GM11168 (cell line): Measurements from ENCODE around the gene CPNE4.

Experiments used
- in situ Hi-C: fragments of 300-500 bp; cut with MboI; formaldehyde crosslinking; loops from one replicate; pipeline ENCODE4 v1.12.0; 2022; ENCODE audit warnings: low sequenced_read_pairs; ENCODE audit not compliant: unreplicated experiment

The CPNE4 gene

GRCh38 chr3:132020058-132020457 lies 14.8 kb downstream of the CPNE4 start:
- in situ Hi-C loops = loop anchor here (10.0 to 25.0 kb wide), 2 partner anchors 225 to 983 kb away; partner anchors contain the start of genes ASTE1 and NEK11

GRCh38 chr3:132017137-132017536 lies 17.7 kb downstream of the CPNE4 start:
- in situ Hi-C loops = loop anchor here (25.0 kb wide), 1 partner anchor 980 kb away; the partner anchor contains the start of genes ASTE1 and NEK11

GRCh38 chr3:132016061-132017041 lies 18.5 kb downstream of the CPNE4 start:
- in situ Hi-C loops = loop anchor here (25.0 kb wide), 1 partner anchor 979 kb away; the partner anchor contains the start of genes ASTE1 and NEK11

GRCh38 chr3:132014105-132014504 lies 20.7 kb downstream of the CPNE4 start:
- in situ Hi-C loops = loop anchor here (25.0 kb wide), 1 partner anchor 977 kb away; the partner anchor contains the start of genes ASTE1 and NEK11

GRCh38 chr3:132009241-132009640 lies 25.6 kb downstream of the CPNE4 start:
- in situ Hi-C loops = loop anchor here (25.0 kb wide), 1 partner anchor 972 kb away; the partner anchor contains the start of genes ASTE1 and NEK11

- in situ Hi-C loops = loop anchor here (25.0 kb wide), 1 partner anchor 972 kb away; the partner anchor contains the start of genes ASTE1 and NEK11
These were observed 26.0 kb downstream of the CPNE4 start for GRCh38 chr3:132008837-132009236.

- in situ Hi-C loops = loop anchor here (25.0 kb wide), 1 partner anchor 970 kb away; the partner anchor contains the start of genes ASTE1 and NEK11
These were observed 27.2 kb downstream of the CPNE4 start for GRCh38 chr3:132007617-132008016.

GRCh38 chr3:132006605-132007204 lies 28.1 kb downstream of the CPNE4 start:
- in situ Hi-C loops = loop anchor here (25.0 kb wide), 1 partner anchor 969 kb away; the partner anchor contains the start of genes ASTE1 and NEK11

- in situ Hi-C loops = loop anchor here (25.0 kb wide), 1 partner anchor 967 kb away; the partner anchor contains the start of genes ASTE1 and NEK11
These were observed 30.2 kb downstream of the CPNE4 start for GRCh38 chr3:132004571-132004970.

GRCh38 chr3:132003685-132004084 lies 31.1 kb downstream of the CPNE4 start:
- in situ Hi-C loops = loop anchor here (25.0 kb wide), 1 partner anchor 966 kb away; the partner anchor contains the start of genes ASTE1 and NEK11

GRCh38 chr3:132001999-132002398 lies 32.8 kb downstream of the CPNE4 start:
- in situ Hi-C loops = loop anchor here (25.0 kb wide), 1 partner anchor 965 kb away; the partner anchor contains the start of genes ASTE1 and NEK11

- in situ Hi-C loops = loop anchor here (25.0 kb wide), 1 partner anchor 964 kb away; the partner anchor contains the start of genes ASTE1 and NEK11
These were observed 33.8 kb downstream of the CPNE4 start for GRCh38 chr3:132001036-132001435.

GRCh38 chr3:131998027-131998426 lies 36.8 kb downstream of the CPNE4 start:
- in situ Hi-C loops = no loop called here

GRCh38 chr3:131995891-131996290 lies 38.9 kb downstream of the CPNE4 start:
- in situ Hi-C loops = no loop called here

GRCh38 chr3:131989318-131989717 lies 45.5 kb downstream of the CPNE4 start:
- in situ Hi-C loops = no loop called here

GRCh38 chr3:131988209-131988608 lies 46.6 kb downstream of the CPNE4 start:
- in situ Hi-C loops = no loop called here

GRCh38 chr3:131983689-131984088 lies 51.1 kb downstream of the CPNE4 start:
- in situ Hi-C loops = no loop called here

- in situ Hi-C loops = no loop called here
These were observed 53.5 kb downstream of the CPNE4 start for GRCh38 chr3:131981323-131981722.

GRCh38 chr3:131976448-131976847 lies 58.4 kb downstream of the CPNE4 start:
- in situ Hi-C loops = no loop called here

- in situ Hi-C loops = no loop called here
These were observed 59.8 kb downstream of the CPNE4 start for GRCh38 chr3:131975047-131975446.
